Measurements from ENCODE around the gene NPAT. TPM values are rescaled to one million over a fixed set of nuclear protein-coding genes. Genes with fewer than 3 reads are reported as not detected.
"Not testable (repeated sequence)": the region's sequence is repeated elsewhere in the genome, so short reads cannot be mapped to it uniquely, and the experiment has no call there.

The NPAT gene
- total RNA-seq, 1 donor from 2014 or later = 38.1 TPM

GRCh38 chr11:108170184-108170583 lies 52.3 kb downstream of the NPAT start:
- Mint-ChIP-seq H3K27me3 (no peaks in the 10 kb centered on the region), H3K36me3 (ENCODE audit: low read depth) (peaks cover 76% of the 10 kb centered on the region), H3K4me3 (no peak overlapping the region), H3K4me1 (peaks cover 20% of the 10 kb centered on the region), H3K9me3 (no peaks in the 10 kb centered on the region), H3K27ac (peak overlapping the region; percentile 19)
- CTCF ChIA-PET = no interaction called here
- DNase-seq (no peak), ATAC-seq (ENCODE audit: low read depth) (no peak)
- no peak for TF ChIP-seq CTCF (IDR thresholded peaks at IDR 0.05)
- POLR2A ChIA-PET = no interaction called here
- intact Hi-C loops (cut with micrococcal nuclease) = no loop called here

GRCh38 chr11:108167624-108168023 lies 54.8 kb downstream of the NPAT start:
- H3K4me1 Mint-ChIP-seq = peaks cover 8% of the 10 kb centered on the region
- H3K4me3 Mint-ChIP-seq = no peak overlapping the region
- H3K36me3 Mint-ChIP-seq (ENCODE audit: low read depth) = peaks cover 59% of the 10 kb centered on the region
- no peaks in the 10 kb centered on the region for H3K27me3 Mint-ChIP-seq
- ATAC-seq (ENCODE audit: low read depth) (no peak), DNase-seq (no peak)
- ChIA-PET POLR2A (no interaction called here), CTCF (no interaction called here)
- no peak for TF ChIP-seq CTCF (IDR thresholded peaks at IDR 0.05)
- intact Hi-C loops (cut with micrococcal nuclease) = no loop called here
- no peak overlapping the region for H3K27ac Mint-ChIP-seq
- no peaks in the 10 kb centered on the region for H3K9me3 Mint-ChIP-seq

- H3K27ac Mint-ChIP-seq; DNase-seq; H3K27me3 Mint-ChIP-seq; H3K4me3 Mint-ChIP-seq; CTCF ChIA-PET; POLR2A ChIA-PET; ATAC-seq (ENCODE audit: low read depth); H3K9me3 Mint-ChIP-seq: not testable (repeated sequence)
- Mint-ChIP-seq H3K36me3 (ENCODE audit: low read depth) (peaks cover 64% of the 10 kb centered on the region), H3K4me1 (peaks cover 17% of the 10 kb centered on the region)
- intact Hi-C loops (cut with micrococcal nuclease) = loop anchor here (2.0 kb wide), 1 partner anchor 16 kb away; no protein-coding TSS in a partner anchor
These were observed 59.6 kb downstream of the NPAT start for GRCh38 chr11:108162878-108163277.

- no peak for TF ChIP-seq CTCF (IDR thresholded peaks at IDR 0.05)
- peaks cover 60% of the 10 kb centered on the region for H3K36me3 Mint-ChIP-seq (ENCODE audit: low read depth)
- peak; percentile 100 for ATAC-seq (ENCODE audit: low read depth)
- no peaks in the 10 kb centered on the region for H3K27me3 Mint-ChIP-seq
- H3K9me3 Mint-ChIP-seq = no peaks in the 10 kb centered on the region
- H3K4me3 Mint-ChIP-seq = no peak overlapping the region
- peak overlapping the region; percentile 87 for H3K27ac Mint-ChIP-seq
- ChIA-PET CTCF (no interaction called here), POLR2A (no interaction called here)
- H3K4me1 Mint-ChIP-seq = peaks cover 13% of the 10 kb centered on the region
- no peak for DNase-seq
- intact Hi-C loops (cut with micrococcal nuclease) = loop anchor here (1.0 to 2.0 kb wide), 6 partner anchors 14 to 503 kb away; partner anchors contain the start of genes ACAT1, C11orf65 and NPAT
These were observed 61.4 kb downstream of the NPAT start for GRCh38 chr11:108160970-108161566.

GRCh38 chr11:108154591-108154990 lies 67.8 kb downstream of the NPAT start:
- Mint-ChIP-seq H3K27ac (no peak overlapping the region), H3K36me3 (ENCODE audit: low read depth) (peaks cover 81% of the 10 kb centered on the region), H3K27me3 (no peaks in the 10 kb centered on the region), H3K9me3 (no peaks in the 10 kb centered on the region), H3K4me3 (no peak overlapping the region), H3K4me1 (no peaks in the 10 kb centered on the region)
- CTCF ChIA-PET = no interaction called here
- intact Hi-C loops (cut with micrococcal nuclease) = no loop called here
- DNase-seq (no peak), ATAC-seq (ENCODE audit: low read depth) (no peak)
- POLR2A ChIA-PET = no interaction called here
- no peak for TF ChIP-seq CTCF (IDR thresholded peaks at IDR 0.05)

- ChIA-PET CTCF (no interaction called here), POLR2A (no interaction called here)
- no peak overlapping the region for H3K4me3 Mint-ChIP-seq
- intact Hi-C loops (cut with micrococcal nuclease) = no loop called here
- DNase-seq (no peak), ATAC-seq (ENCODE audit: low read depth) (no peak)
- no peaks in the 10 kb centered on the region for H3K4me1 Mint-ChIP-seq
- H3K36me3 Mint-ChIP-seq (ENCODE audit: low read depth) = peaks cover 81% of the 10 kb centered on the region
- no peaks in the 10 kb centered on the region for H3K9me3 Mint-ChIP-seq
- TF ChIP-seq CTCF (IDR thresholded peaks at IDR 0.05) = no peak
- H3K27ac Mint-ChIP-seq = no peak overlapping the region
- no peaks in the 10 kb centered on the region for H3K27me3 Mint-ChIP-seq
These were observed 73.9 kb downstream of the NPAT start for GRCh38 chr11:108148556-108148955.
